GM12878 (cell line): ENCODE data around the gene TKFC. TPM values are rescaled to one million over a fixed set of nuclear protein-coding genes. Genes with fewer than 3 reads are reported as not detected.

ENCODE experiments used
- ATAC-seq: fragments of 200-7000 bp; cut with Tn5 transposase; 3 replicates; pipeline ENCODE4 v1.9.1; 2020; ENCODE audit warnings: mild to moderate bottlenecking, moderate library complexity
- BruUV-seq: library from RNA; stranded (reverse); fragments of 400-500 nt; replicated peaks from 2 replicates; lab custom pipeline; 2021; lab: Mats Ljungman, UMichigan
- CTCF ChIA-PET: fragments of 300-600 bp; sonication (Branson Sonifier 250); formaldehyde crosslinking; extraction: SDS; loops from one replicate; lab custom pipeline; 2021; ENCODE audit warnings: inconsistent platforms; lab: Yijun Ruan, JAX
- POLR2A ChIA-PET: fragments of 350-600 bp; formaldehyde crosslinking; extraction: SDS; loops from one replicate; lab custom pipeline; 2021; ENCODE audit warnings: inconsistent platforms; lab: Charles Lee
- RAD21 ChIA-PET: fragments of 300-600 bp; sonication (Branson Sonifier 250); formaldehyde crosslinking; loops from one replicate; lab custom pipeline; 2023; ENCODE audit warnings: antibody characterized with exemption; ENCODE audit not compliant: unreplicated experiment; lab: Charles Lee
- SMC1A ChIA-PET: fragments of 300-600 bp; sonication (Branson Sonifier 250); formaldehyde crosslinking; loops from one replicate; lab custom pipeline; 2023; ENCODE audit not compliant: unreplicated experiment, uncharacterized antibody; lab: Charles Lee
- DNase-seq: peaks from one replicate; pipeline ENCODE4 v3.0.0-alpha.2; 2011; ENCODE audit warnings: low read depth, low spot score
- FAIRE-seq: peaks from 3 replicates; lab custom pipeline; 2011; peaks lifted over from hg19 to GRCh38; lab: Jason Lieb, UNC
- H2AFZ ChIP-seq: 2 replicates; pipeline ENCODE4 v1.6.0; 2011; ENCODE audit warnings: low read depth, low read length, control low read depth; ENCODE audit not compliant: control insufficient read depth
- H3K27ac ChIP-seq: 2 replicates; pipeline ENCODE4 v1.5.1; 2011; ENCODE audit warnings: control low read depth; ENCODE audit not compliant: control insufficient read depth, insufficient read depth
- H3K27me3 ChIP-seq, 2 experiments: replicated peaks in 1 of 2; 2 replicates each; pipeline versions ENCODE4 v1.6.0 to v1.6.1; 2011; ENCODE audit warnings: low read length in 1 of 2; ENCODE audit not compliant: control insufficient read depth in 2 of 2, insufficient read depth in 2 of 2
- H3K36me3 ChIP-seq, 2 experiments: 2 replicates each; pipeline ENCODE4 v1.5.1; 2011; ENCODE audit warnings: low read length in 1 of 2; ENCODE audit not compliant: control insufficient read depth in 2 of 2, insufficient read depth in 2 of 2
- H3K4me1 ChIP-seq: 2 replicates; pipeline ENCODE4 v1.6.1; 2011; ENCODE audit warnings: mild to moderate bottlenecking, low read length, moderate library complexity, mixed read lengths; ENCODE audit not compliant: control insufficient read depth, insufficient read depth
- H3K4me2 ChIP-seq: 2 replicates; pipeline ENCODE4 v1.6.0; 2011; ENCODE audit warnings: control low read depth; ENCODE audit not compliant: control insufficient read depth, insufficient read depth
- H3K4me3 ChIP-seq: fragments of 200-600 bp; sonication (generic); 2 replicates; pipeline ENCODE4 v1.5.1; 2016
- H3K79me2 ChIP-seq: 2 replicates; pipeline ENCODE4 v1.6.0; 2011; ENCODE audit warnings: low read length; ENCODE audit not compliant: control insufficient read depth, insufficient read depth
- H3K9ac ChIP-seq: 2 replicates; pipeline ENCODE4 v1.8.0; 2011; ENCODE audit warnings: low read length, control low read depth, mixed read lengths; ENCODE audit not compliant: control insufficient read depth, insufficient read depth
- H3K9me3 ChIP-seq: replicated peaks from 3 replicates; pipeline ENCODE4 v1.5.1; 2011; ENCODE audit warnings: mild to moderate bottlenecking, low read length; ENCODE audit not compliant: control insufficient read depth, insufficient read depth
- H4K20me1 ChIP-seq: 2 replicates; pipeline ENCODE4 v1.6.0; 2011; ENCODE audit not compliant: control insufficient read depth, insufficient read depth
- BACH1 ChIP-seq: fragments of 450-650 bp; IDR thresholded peaks from 2 replicates; pipeline ENCODE4 v1.6.1; 2017; ENCODE audit warnings: mild to moderate bottlenecking, borderline replicate concordance
- DPF2 ChIP-seq: fragments of 450-650 bp; IDR thresholded peaks from 2 replicates; pipeline ENCODE4 v1.6.1; 2017; ENCODE audit warnings: mild to moderate bottlenecking
- LARP7 ChIP-seq: fragments of 450-650 bp; IDR thresholded peaks from 2 replicates; pipeline ENCODE4 v1.6.1; 2017; ENCODE audit warnings: mild to moderate bottlenecking
- MYB ChIP-seq: fragments of 150-350 bp; IDR thresholded peaks from 2 replicates; pipeline ENCODE4 v1.6.1; 2014; ENCODE audit warnings: mild to moderate bottlenecking, low read depth, low read length, borderline replicate concordance
- ZBED1 ChIP-seq: IDR thresholded peaks from 2 replicates; pipeline ENCODE4 v1.6.1; 2016; ENCODE audit warnings: borderline replicate concordance
- ZZZ3 ChIP-seq: IDR thresholded peaks from 2 replicates; pipeline ENCODE4 v1.6.1; 2011; ENCODE audit warnings: low read depth; ENCODE audit not compliant: control insufficient read depth, insufficient read length
- WGBS: methylation state at CpG from one replicate; pipeline ENCODE4 v1.1.6; 2016; ENCODE audit warnings: low lambda C conversion rate; ENCODE audit not compliant: insufficient replicate concordance, insufficient coverage; ENCODE audit errors: missing lambda C conversion rate; 5-methylcytosine and 5-hydroxymethylcytosine counted together
- in situ Hi-C: fragments of 300-500 bp; cut with MboI; formaldehyde crosslinking; loops from 9 replicates; pipeline ENCODE4 v1.14.3; 2018; ENCODE audit warnings: mixed read lengths
- intact Hi-C: fragments of 100-400 bp; cut with micrococcal nuclease; formaldehyde crosslinking; loops from one replicate; pipeline ENCODE4 v1.14.2; 2022; ENCODE audit not compliant: unreplicated experiment
- polyA plus RNA-seq, 11 experiments: library from polyadenylated mRNA; depleted of rRNA in 4 of 11; unstranded in 6 of 11; stranded (reverse) in 5 of 11; fragments of >200 nt; fragmentation: Nextera tagmentation in 4 of 11; fragmentation: Illumina TruSeq in 1 of 11; extraction: Ambion mirVana in 4 of 11; extraction: Trizol in 1 of 11; gene quantifications; 1 replicate in 1 of 11; 2 replicates in 10 of 11; pipeline versions ENCODE4 v1.2.1 to v1.2.3, GENCODE V29; 2011 to 2016; ENCODE audit warnings: inconsistent platforms in 2 of 11, missing spikeins in 2 of 11, low read depth in 1 of 11
- total RNA-seq, 4 experiments: library from RNA; depleted of rRNA in 3 of 4; stranded (reverse); fragments of >200 nt in 3 of 4; fragmentation: Illumina TruSeq in 1 of 4; extraction: Trizol in 1 of 4; gene quantifications; 2 replicates each; pipeline versions ENCODE4 v1.2.1 to v1.2.3, GENCODE V29; 2013 to 2021
- TF ChIP-seq, protein P1 (sequence below): fragments of 450-650 bp; IDR thresholded peaks from 2 replicates; pipeline ENCODE4 v1.6.1; 2016; ENCODE audit warnings: mild to moderate bottlenecking

Gene TKFC
- total and polyA plus RNA-seq, 10 of the 15 experiments (the other 5 are each of a cell fraction or from before 2014, with no cell fraction given): 2.4 to 113 (median 59.0) TPM

DNA sequence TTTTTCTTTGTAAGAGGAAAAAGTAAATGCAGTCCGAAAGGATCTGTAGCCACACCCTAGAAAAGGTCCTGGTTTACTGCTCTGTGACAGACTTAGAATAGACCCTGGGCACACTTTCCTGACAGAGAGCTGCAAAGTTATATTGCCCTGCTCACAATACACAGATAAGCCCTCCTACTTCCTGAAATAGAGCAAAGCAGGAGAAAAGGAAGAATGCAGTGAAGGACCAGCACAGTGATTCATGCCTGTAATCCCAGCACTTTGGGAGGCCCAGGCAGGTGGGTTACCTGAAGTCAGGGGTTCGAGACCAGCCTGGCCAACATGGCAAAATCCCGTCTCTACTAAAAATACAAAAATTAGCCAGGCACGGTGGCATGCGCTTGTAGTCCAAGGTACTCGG is 26.5 kb downstream of the TKFC start:
- H3K79me2 ChIP-seq: peaks cover 60% of the 10 kb centered on the region
- ChIA-PET POLR2A (interaction anchor here (0.6 to 8.7 kb wide), 8 partner anchors 9 to 470 kb away, joined by 3 to 111 read pairs (median 6); partner anchors contain the start of genes DDB1, TKFC and TMEM216), RAD21 (interaction anchor here (5.5 to 13.0 kb wide), 3 partner anchors 9 to 26 kb away, joined by 43 to 172 read pairs (median 72); partner anchors contain the start of genes DDB1 and TKFC), CTCF (interaction anchor here (0.7 to 23.9 kb wide), 6 partner anchors 9 to 64 kb away, joined by 3 to 387 read pairs (median 6); partner anchors contain the start of genes TMEM216 and VWCE), SMC1A (interaction anchor here (0.9 to 12.8 kb wide), 5 partner anchors 11 to 446 kb away, joined by 3 to 243 read pairs (median 84); partner anchors contain the start of genes DDB1, TKFC and TMEM109)
- H3K4me2 ChIP-seq: peak overlapping the region; percentile 95
- H2AFZ ChIP-seq: no peak overlapping the region
- H3K4me1 ChIP-seq: peaks cover 39% of the 10 kb centered on the region
- no peaks in the 10 kb centered on the region for H3K9me3 ChIP-seq
- peaks cover 0 to 13% of the 10 kb centered on the region in 2 experiments; a peak in 2 of 4 replicates for H3K36me3 ChIP-seq
- peak; percentile 42; the same call in 1 of the 2 replicates for TF ChIP-seq LARP7
- no peak for TF ChIP-seq MYB
- TF ChIP-seq ZZZ3: no peak
- peak overlapping the region; percentile 99 for H3K4me3 ChIP-seq
- BruUV-seq: no TSS peak
- H4K20me1 ChIP-seq: no peaks in the 10 kb centered on the region
- no peak for FAIRE-seq
- DNase-seq: no peak
- intact Hi-C loops: no loop called here
- peak overlapping the region; percentile 54; the same call in 1 of the 2 replicates for H3K27ac ChIP-seq
- ATAC-seq: no peak
- peak overlapping the region; percentile 16; the same call in 1 of the 2 replicates for H3K9ac ChIP-seq
- H3K27me3 ChIP-seq: no peaks in the 10 kb centered on the region
- in situ Hi-C loops: no loop called here
- 14% methylated on average over 6 of the region's 6 CpGs for WGBS

DNA sequence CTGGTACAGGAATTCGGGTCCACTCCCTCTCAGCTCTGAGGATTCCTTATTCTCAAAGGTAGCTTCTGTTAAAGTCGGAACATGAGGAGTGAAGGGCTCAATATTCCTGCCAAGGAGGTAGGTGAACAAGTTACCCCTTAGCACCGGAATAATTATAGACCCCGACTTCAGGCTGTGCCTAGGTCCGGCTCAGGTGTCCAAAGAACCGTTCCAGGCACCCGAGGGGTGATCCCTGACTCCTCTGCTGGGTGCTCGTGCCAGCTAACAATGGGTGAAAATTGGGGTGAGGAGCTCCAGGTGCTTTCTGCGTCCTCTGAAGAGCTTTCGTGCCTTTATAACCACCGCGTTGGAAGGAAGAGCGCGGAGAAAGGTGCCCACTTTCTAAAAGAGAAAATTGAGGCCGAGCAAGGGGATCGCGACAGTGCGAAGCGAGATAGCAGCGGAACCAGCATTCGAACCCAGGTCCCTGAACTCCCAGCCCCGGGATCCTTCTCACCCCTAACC is 28.3 kb downstream of the TKFC start:
- peak overlapping the region; percentile 98 for H3K27ac ChIP-seq
- intact Hi-C loops: no loop called here
- no peaks in the 10 kb centered on the region for H3K27me3 ChIP-seq
- ATAC-seq (no peak; the same call in 2 of the 3 replicates), FAIRE-seq (no peak), DNase-seq (no peak)
- POLR2A ChIA-PET: interaction anchor here (0.6 to 8.7 kb wide), 13 partner anchors 8 to 448 kb away, joined by 3 to 111 read pairs (median 4); partner anchors contain the start of genes CPSF7, DDB1, SDHAF2 and TKFC
- H3K4me3 ChIP-seq: peak overlapping the region; percentile 99
- H3K36me3 ChIP-seq: peaks cover 3 to 15% of the 10 kb centered on the region in 2 experiments
- BruUV-seq: TSS peak; percentile 83
- H3K79me2 ChIP-seq: peaks cover 56% of the 10 kb centered on the region
- no peaks in the 10 kb centered on the region for H4K20me1 ChIP-seq
- TF ChIP-seq DPF2: 0 out of 2 replicates have a peak, but pooled peaks have one; percentile 36
- 0 out of 2 replicates have a peak, but pooled peaks have one; percentile 10 for TF ChIP-seq BACH1
- TF ChIP-seq, protein P1, sequence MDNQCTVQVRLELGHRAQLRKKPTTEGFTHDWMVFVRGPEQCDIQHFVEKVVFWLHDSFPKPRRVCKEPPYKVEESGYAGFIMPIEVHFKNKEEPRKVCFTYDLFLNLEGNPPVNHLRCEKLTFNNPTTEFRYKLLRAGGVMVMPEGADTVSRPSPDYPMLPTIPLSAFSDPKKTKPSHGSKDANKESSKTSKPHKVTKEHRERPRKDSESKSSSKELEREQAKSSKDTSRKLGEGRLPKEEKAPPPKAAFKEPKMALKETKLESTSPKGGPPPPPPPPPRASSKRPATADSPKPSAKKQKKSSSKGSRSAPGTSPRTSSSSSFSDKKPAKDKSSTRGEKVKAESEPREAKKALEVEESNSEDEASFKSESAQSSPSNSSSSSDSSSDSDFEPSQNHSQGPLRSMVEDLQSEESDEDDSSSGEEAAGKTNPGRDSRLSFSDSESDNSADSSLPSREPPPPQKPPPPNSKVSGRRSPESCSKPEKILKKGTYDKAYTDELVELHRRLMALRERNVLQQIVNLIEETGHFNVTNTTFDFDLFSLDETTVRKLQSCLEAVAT: 0 out of 2 replicates have a peak, but pooled peaks have one; percentile 40
- TF ChIP-seq ZBED1: no peak; the same call in 1 of the 2 replicates
- WGBS: under 1% methylated on average over 22 of the region's 22 CpGs
- no peaks in the 10 kb centered on the region for H3K9me3 ChIP-seq
- RAD21 ChIA-PET: interaction anchor here (0.8 to 13.0 kb wide), 10 partner anchors 7 to 74 kb away, joined by 3 to 172 read pairs (median 4); partner anchors contain the start of genes CPSF7, DDB1, SDHAF2 and TKFC
- H3K9ac ChIP-seq: peak overlapping the region; percentile 91
- H2AFZ ChIP-seq: peak overlapping the region; percentile 99
- H3K4me1 ChIP-seq: peaks cover 35% of the 10 kb centered on the region
- CTCF ChIA-PET: interaction anchor here (1.4 to 23.9 kb wide), 5 partner anchors 8 to 31 kb away, joined by 3 to 387 read pairs (median 7); partner anchors contain the start of gene TMEM216
- in situ Hi-C loops: no loop called here
- peak overlapping the region; percentile 76 for H3K4me2 ChIP-seq
- SMC1A ChIA-PET: interaction anchor here (0.6 to 12.8 kb wide), 6 partner anchors 9 to 100 kb away, joined by 3 to 243 read pairs (median 44); partner anchors contain the start of genes DDB1, TKFC and VWCE
